ENCODE data around the gene NRM.

- TF ChIP-seq POLR2A (IDR thresholded peaks at IDR 0.05; ENCODE audit: low read depth) (no peak), CTCF (IDR thresholded peaks at IDR 0.05) (no peak)
Observed at GRCh38 chr6:30643656-30644055, 47.1 kb downstream of the NRM start.
